IMR-90 (cell line): Measurements from ENCODE around the gene GZMM.

ENCODE experiments used
- BHLHE40 ChIP-seq: fragments of 150-350 bp; IDR thresholded peaks from 2 replicates; pipeline ENCODE4 v1.6.1; 2016; ENCODE audit warnings: mild to moderate bottlenecking, low read depth, low read length
- CEBPB ChIP-seq: IDR thresholded peaks from 2 replicates; pipeline ENCODE4 v1.6.1; 2012; ENCODE audit warnings: low read depth, low read length, improper control_type of control experiment
- CHD1 ChIP-seq: IDR thresholded peaks from 2 replicates; pipeline ENCODE4 v1.6.1; 2012; ENCODE audit warnings: low read depth, low read length, improper control_type of control experiment
- ELK1 ChIP-seq: fragments of 150-350 bp; IDR thresholded peaks from 2 replicates; pipeline ENCODE4 v1.6.1; 2016; ENCODE audit warnings: low read depth, mild to moderate bottlenecking, low read length, moderate library complexity, borderline replicate concordance
- FOS ChIP-seq: fragments of 150-350 bp; IDR thresholded peaks from 2 replicates; pipeline ENCODE4 v1.6.1; 2016; ENCODE audit warnings: low read depth, low read length
- MAZ ChIP-seq: IDR thresholded peaks from 2 replicates; pipeline ENCODE4 v1.6.1; 2012; ENCODE audit warnings: low read depth, mild to moderate bottlenecking, low read length, improper control_type of control experiment, moderate library complexity, borderline replicate concordance
- MXI1 ChIP-seq: IDR thresholded peaks from 2 replicates; pipeline ENCODE4 v1.6.1; 2012; ENCODE audit warnings: low read depth, mild to moderate bottlenecking, low read length, moderate library complexity, borderline replicate concordance
- POLR2A ChIP-seq: IDR thresholded peaks from 2 replicates; pipeline ENCODE4 v1.6.1; 2012; ENCODE audit warnings: mild to moderate bottlenecking, low read depth, low read length
- RAD21 ChIP-seq: IDR thresholded peaks from 2 replicates; pipeline ENCODE4 v1.6.1; 2012; ENCODE audit warnings: low read length, improper control_type of control experiment
- RFX5 ChIP-seq: IDR thresholded peaks from 2 replicates; pipeline ENCODE4 v1.8.0; 2012; ENCODE audit warnings: low read depth, mild to moderate bottlenecking, low read length, moderate library complexity
- SMC3 ChIP-seq: fragments of 150-350 bp; IDR thresholded peaks from 2 replicates; pipeline ENCODE4 v1.6.1; 2016; ENCODE audit warnings: low read depth, mild to moderate bottlenecking, antibody characterized with exemption, low read length, moderate library complexity
- TF ChIP-seq, protein P1 (sequence below): conservative IDR thresholded peaks from 2 replicates; pipeline ENCODE4 v1.5.1; 2012; ENCODE audit warnings: mild to moderate bottlenecking, low read depth, low read length, improper control_type of control experiment

- TF ChIP-seq, protein P1, sequence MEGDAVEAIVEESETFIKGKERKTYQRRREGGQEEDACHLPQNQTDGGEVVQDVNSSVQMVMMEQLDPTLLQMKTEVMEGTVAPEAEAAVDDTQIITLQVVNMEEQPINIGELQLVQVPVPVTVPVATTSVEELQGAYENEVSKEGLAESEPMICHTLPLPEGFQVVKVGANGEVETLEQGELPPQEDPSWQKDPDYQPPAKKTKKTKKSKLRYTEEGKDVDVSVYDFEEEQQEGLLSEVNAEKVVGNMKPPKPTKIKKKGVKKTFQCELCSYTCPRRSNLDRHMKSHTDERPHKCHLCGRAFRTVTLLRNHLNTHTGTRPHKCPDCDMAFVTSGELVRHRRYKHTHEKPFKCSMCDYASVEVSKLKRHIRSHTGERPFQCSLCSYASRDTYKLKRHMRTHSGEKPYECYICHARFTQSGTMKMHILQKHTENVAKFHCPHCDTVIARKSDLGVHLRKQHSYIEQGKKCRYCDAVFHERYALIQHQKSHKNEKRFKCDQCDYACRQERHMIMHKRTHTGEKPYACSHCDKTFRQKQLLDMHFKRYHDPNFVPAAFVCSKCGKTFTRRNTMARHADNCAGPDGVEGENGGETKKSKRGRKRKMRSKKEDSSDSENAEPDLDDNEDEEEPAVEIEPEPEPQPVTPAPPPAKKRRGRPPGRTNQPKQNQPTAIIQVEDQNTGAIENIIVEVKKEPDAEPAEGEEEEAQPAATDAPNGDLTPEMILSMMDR, result no peak
- TF ChIP-seq RFX5 (no peak), BHLHE40 (no peak), POLR2A (no peak), SMC3 (no peak), CHD1 (no peak), MXI1 (no peak), FOS (no peak), RAD21 (no peak), ELK1 (no peak), CEBPB (no peak), MAZ (no peak)
Observed at GRCh38 chr19:560121-560520, 16.3 kb downstream of the GZMM start.
